ENCODE data around the gene NOL4L. TPM values are rescaled to one million over a fixed set of nuclear protein-coding genes. Genes with fewer than 3 reads are reported as not detected.
"Not testable (repeated sequence)": the region's sequence is repeated elsewhere in the genome, so short reads cannot be mapped to it uniquely, and the experiment has no call there.

The NOL4L gene
- total RNA-seq, 1 donor from 2014 or later: 37.7 TPM

DNA sequence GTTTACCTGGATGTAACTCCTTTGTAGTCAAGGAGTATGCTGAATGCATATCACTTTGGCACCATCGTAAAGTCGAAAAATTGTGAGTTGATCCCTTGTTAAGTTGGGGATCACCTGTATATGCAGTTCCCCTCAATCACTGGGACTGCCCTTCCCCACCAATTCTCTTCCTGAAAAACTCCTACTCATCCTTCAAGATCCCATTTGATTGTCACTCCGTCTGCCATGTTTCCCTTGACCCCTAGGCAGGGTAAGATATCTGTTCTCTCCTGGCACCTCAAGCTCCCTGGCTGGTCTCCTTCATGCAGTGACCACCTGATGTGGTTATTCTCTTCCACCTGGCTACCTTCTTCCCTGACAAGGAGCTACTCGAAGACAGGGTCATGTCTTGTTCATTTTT, 10.0 kb upstream of the NOL4L start:
- H3K4me3 Mint-ChIP-seq (ENCODE audit: unreplicated experiment): no peak overlapping the region
- H3K4me1 Mint-ChIP-seq (ENCODE audit: low read depth): no peaks in the 10 kb centered on the region
- H3K27me3 Mint-ChIP-seq (ENCODE audit: low read depth): peaks cover 5% of the 10 kb centered on the region
- no peaks in the 10 kb centered on the region for H3K9me3 Mint-ChIP-seq (ENCODE audit: low read depth)
- H3K36me3 Mint-ChIP-seq (ENCODE audit: low read depth): no peaks in the 10 kb centered on the region
- TF ChIP-seq, protein P1, sequence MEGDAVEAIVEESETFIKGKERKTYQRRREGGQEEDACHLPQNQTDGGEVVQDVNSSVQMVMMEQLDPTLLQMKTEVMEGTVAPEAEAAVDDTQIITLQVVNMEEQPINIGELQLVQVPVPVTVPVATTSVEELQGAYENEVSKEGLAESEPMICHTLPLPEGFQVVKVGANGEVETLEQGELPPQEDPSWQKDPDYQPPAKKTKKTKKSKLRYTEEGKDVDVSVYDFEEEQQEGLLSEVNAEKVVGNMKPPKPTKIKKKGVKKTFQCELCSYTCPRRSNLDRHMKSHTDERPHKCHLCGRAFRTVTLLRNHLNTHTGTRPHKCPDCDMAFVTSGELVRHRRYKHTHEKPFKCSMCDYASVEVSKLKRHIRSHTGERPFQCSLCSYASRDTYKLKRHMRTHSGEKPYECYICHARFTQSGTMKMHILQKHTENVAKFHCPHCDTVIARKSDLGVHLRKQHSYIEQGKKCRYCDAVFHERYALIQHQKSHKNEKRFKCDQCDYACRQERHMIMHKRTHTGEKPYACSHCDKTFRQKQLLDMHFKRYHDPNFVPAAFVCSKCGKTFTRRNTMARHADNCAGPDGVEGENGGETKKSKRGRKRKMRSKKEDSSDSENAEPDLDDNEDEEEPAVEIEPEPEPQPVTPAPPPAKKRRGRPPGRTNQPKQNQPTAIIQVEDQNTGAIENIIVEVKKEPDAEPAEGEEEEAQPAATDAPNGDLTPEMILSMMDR (IDR thresholded peaks at IDR 0.05): no peak
- no peak for DNase-seq (ENCODE audit: low spot score)
- no peak overlapping the region for H3K27ac Mint-ChIP-seq (ENCODE audit: unreplicated experiment)

DNA sequence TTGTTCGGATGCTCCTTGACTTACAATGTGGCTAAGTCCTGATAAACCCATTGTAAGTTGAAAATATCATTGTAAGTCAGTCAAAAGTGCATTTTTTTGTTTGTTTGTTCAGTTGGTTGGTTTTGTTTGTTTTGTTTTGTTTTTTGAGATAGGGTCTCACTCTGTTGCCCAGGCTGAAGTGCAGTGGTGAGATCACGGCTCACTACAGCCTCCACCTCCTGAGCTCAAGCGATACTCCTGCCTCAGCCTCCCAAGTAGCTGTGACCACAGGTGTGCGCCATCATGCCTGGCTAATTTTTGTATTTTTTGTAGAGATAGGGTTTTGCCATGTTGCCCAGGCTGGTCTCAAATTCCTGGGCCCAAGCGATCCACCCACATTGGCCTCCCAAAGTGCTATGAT, 9.5 kb upstream of the NOL4L start:
- H3K9me3 Mint-ChIP-seq (ENCODE audit: low read depth); H3K4me3 Mint-ChIP-seq (ENCODE audit: unreplicated experiment); H3K4me1 Mint-ChIP-seq (ENCODE audit: low read depth); H3K36me3 Mint-ChIP-seq (ENCODE audit: low read depth); H3K27ac Mint-ChIP-seq (ENCODE audit: unreplicated experiment); H3K27me3 Mint-ChIP-seq (ENCODE audit: low read depth); DNase-seq (ENCODE audit: low spot score): not testable (repeated sequence)

- no peak overlapping the region for H3K27ac Mint-ChIP-seq (ENCODE audit: unreplicated experiment)
Measured at GRCh38 chr20:32594204-32594603, 9.1 kb upstream of the NOL4L start.

GRCh38 chr20:32592616-32593015, 7.5 kb upstream of the NOL4L start:
- H3K27me3 Mint-ChIP-seq (ENCODE audit: low read depth); H3K27ac Mint-ChIP-seq (ENCODE audit: unreplicated experiment); H3K36me3 Mint-ChIP-seq (ENCODE audit: low read depth); H3K4me1 Mint-ChIP-seq (ENCODE audit: low read depth); H3K4me3 Mint-ChIP-seq (ENCODE audit: unreplicated experiment); H3K9me3 Mint-ChIP-seq (ENCODE audit: low read depth); DNase-seq (ENCODE audit: low spot score): not testable (repeated sequence)

More at GRCh38 chr20:32594204-32594603, 9.1 kb upstream of the NOL4L start:
- TF ChIP-seq, protein P1 (IDR thresholded peaks at IDR 0.05): no peak
- H3K36me3 Mint-ChIP-seq (ENCODE audit: low read depth): no peaks in the 10 kb centered on the region
- no peak overlapping the region for H3K4me3 Mint-ChIP-seq (ENCODE audit: unreplicated experiment)
- peaks cover 5% of the 10 kb centered on the region for H3K27me3 Mint-ChIP-seq (ENCODE audit: low read depth)
- no peak for DNase-seq (ENCODE audit: low spot score)
- H3K4me1 Mint-ChIP-seq (ENCODE audit: low read depth): peaks cover 5% of the 10 kb centered on the region
- no peaks in the 10 kb centered on the region for H3K9me3 Mint-ChIP-seq (ENCODE audit: low read depth)

DNA sequence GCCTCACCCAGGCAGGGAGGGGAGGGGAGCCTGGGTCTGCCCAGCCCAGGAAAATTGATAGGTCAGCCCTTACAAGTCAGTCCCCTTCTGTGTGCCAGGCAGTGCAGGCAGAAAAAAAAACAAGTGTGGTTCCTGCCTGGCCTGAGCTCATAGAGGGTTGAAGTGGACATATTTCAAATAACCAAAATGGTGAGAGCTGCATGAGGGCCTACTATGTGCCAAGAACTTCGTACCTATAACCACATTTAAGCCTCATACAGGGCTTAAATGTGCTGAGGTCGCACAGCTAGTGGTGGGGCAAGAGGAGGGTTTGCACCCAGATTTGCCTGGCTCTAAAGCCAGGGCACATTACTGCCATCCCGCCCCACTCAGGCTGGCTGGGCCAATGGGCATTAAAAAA, 6.9 kb upstream of the NOL4L start:
- Mint-ChIP-seq H3K4me1 (ENCODE audit: low read depth) (peaks cover 9% of the 10 kb centered on the region), H3K9me3 (ENCODE audit: low read depth) (no peaks in the 10 kb centered on the region), H3K4me3 (ENCODE audit: unreplicated experiment) (no peak overlapping the region), H3K27me3 (ENCODE audit: low read depth) (peaks cover 2% of the 10 kb centered on the region), H3K27ac (ENCODE audit: unreplicated experiment) (no peak overlapping the region), H3K36me3 (ENCODE audit: low read depth) (no peaks in the 10 kb centered on the region)
- TF ChIP-seq, protein P1 (IDR thresholded peaks at IDR 0.05): no peak
- no peak for DNase-seq (ENCODE audit: low spot score)

GRCh38 chr20:32589769-32590168, 4.6 kb upstream of the NOL4L start:
- TF ChIP-seq, protein P1 (IDR thresholded peaks at IDR 0.05): no peak
- no peak overlapping the region for H3K4me3 Mint-ChIP-seq (ENCODE audit: unreplicated experiment)
- H3K9me3 Mint-ChIP-seq (ENCODE audit: low read depth): no peaks in the 10 kb centered on the region
- no peak for DNase-seq (ENCODE audit: low spot score)
- H3K27ac Mint-ChIP-seq (ENCODE audit: unreplicated experiment): no peak overlapping the region
- H3K27me3 Mint-ChIP-seq (ENCODE audit: low read depth): peaks cover 7% of the 10 kb centered on the region
- H3K4me1 Mint-ChIP-seq (ENCODE audit: low read depth): peaks cover 16% of the 10 kb centered on the region
- no peaks in the 10 kb centered on the region for H3K36me3 Mint-ChIP-seq (ENCODE audit: low read depth)

Measured in chondrocyte (in vitro differentiated cells).